HG02938 (cell line): ENCODE data around the gene ONECUT3.

Source experiments
- ATAC-seq: cut with Tn5 transposase; IDR thresholded peaks from one replicate; pipeline ENCODE4 v1.9.1; 2021; ENCODE audit warnings: mild to moderate bottlenecking, moderate library complexity; ENCODE audit not compliant: unreplicated experiment

The ONECUT3 gene

GRCh38 chr19:1828279-1829238, 75.3 kb downstream of the ONECUT3 start:
- no peak for ATAC-seq

GRCh38 chr19:1829958-1830357, 76.7 kb downstream of the ONECUT3 start:
- ATAC-seq = no peak

- no peak for ATAC-seq
These were observed 77.3 kb downstream of the ONECUT3 start for GRCh38 chr19:1830568-1830967.
